GM18519 (cell line): Measurements from ENCODE around the gene UNC80.
"Not testable (repeated sequence)": the region's sequence is repeated elsewhere in the genome, so short reads cannot be mapped to it uniquely, and the experiment has no call there.

Experiments used
- ATAC-seq: cut with Tn5 transposase; IDR thresholded peaks from one replicate; pipeline ENCODE4 v1.9.1; 2021; ENCODE audit warnings: mild to moderate bottlenecking, moderate library complexity; ENCODE audit not compliant: unreplicated experiment, low FRiP score

UNC80 gene

GRCh38 chr2:209795425-209795824 lies 23.8 kb downstream of the UNC80 start:
- not testable (repeated sequence) for ATAC-seq

GRCh38 chr2:209805351-209805750 lies 33.7 kb downstream of the UNC80 start:
- ATAC-seq: no peak

DNA sequence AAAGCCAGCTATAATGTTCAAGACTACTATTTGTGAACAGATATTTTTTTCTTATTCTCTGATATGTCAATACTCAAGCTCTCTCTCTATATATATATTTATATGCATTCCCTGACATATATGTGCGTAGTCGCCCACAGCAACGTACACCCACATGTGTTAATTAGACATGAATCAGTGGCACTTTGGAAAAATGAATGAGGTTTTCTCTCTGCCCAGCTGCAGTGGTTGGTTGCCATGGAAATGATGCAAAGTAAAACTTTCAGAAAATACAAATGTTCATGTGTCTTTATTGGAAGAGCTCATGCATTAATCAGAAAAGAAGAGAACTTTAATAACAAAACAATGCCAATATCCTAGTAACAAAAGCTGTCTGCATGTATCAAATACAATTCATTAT lies 34.7 kb downstream of the UNC80 start:
- no peak for ATAC-seq

- ATAC-seq: no peak
These were observed 36.9 kb downstream of the UNC80 start for GRCh38 chr2:209808521-209808920.

GRCh38 chr2:209809256-209809655 lies 37.6 kb downstream of the UNC80 start:
- ATAC-seq: no peak

DNA sequence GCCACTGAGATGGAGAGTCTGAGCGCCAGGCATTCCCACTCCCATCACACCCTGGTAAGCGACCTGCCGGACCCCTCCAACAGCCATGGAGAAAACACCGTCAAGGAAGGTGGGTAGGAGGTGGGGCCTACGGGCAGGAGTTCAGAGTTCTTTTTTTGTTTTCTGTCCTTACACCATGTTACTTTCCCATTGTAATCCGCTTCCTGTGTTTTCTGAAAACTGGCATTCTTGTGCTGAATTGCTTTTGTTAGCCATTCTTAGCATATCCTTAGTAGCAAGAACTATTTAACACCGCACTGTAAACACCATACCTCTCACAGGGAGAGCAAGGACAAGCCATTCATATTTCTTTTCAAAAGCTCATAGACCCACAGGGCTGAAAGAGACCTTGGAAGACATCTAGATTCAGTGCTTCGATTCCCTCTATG lies 46.2 kb downstream of the UNC80 start:
- no peak for ATAC-seq

DNA sequence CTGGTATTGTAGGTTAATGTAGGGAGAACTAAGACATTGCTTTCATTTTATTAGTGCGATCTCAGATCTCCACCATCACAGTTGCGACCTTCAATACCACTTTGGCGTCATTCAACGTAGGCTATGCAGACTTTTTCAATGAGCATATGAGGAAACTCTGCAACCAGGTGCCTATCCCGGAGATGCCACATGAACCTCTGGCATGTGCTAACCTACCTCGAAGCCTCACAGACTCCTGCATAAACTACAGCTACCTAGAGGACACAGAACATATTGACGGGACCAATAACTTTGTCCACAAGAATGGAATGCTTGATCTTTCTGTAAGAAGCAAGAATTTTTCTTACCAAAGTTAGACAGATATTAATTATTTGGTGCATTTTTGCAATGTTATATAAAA lies 47.3 kb downstream of the UNC80 start:
- no peak for ATAC-seq

GRCh38 chr2:209821806-209822205 lies 50.2 kb downstream of the UNC80 start:
- no peak for ATAC-seq

DNA sequence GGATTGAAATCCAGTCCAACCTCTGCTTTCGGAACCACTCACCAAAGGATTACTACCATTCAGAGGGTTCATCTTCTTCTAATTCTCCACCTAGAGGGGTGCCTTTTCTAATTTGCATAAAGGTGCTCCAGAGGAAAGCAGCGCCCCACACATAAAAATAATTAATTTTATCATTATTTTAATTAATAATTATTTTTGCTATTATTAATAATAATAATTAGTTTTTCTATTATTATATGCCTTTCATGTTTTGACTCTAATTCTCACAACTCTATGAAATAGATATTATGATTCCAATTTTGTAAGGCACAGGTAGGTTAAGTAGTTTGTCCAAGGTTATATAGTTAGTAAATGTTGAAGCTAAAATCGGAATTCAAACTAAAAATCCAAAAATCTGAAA lies 51.9 kb downstream of the UNC80 start:
- no peak for ATAC-seq

DNA sequence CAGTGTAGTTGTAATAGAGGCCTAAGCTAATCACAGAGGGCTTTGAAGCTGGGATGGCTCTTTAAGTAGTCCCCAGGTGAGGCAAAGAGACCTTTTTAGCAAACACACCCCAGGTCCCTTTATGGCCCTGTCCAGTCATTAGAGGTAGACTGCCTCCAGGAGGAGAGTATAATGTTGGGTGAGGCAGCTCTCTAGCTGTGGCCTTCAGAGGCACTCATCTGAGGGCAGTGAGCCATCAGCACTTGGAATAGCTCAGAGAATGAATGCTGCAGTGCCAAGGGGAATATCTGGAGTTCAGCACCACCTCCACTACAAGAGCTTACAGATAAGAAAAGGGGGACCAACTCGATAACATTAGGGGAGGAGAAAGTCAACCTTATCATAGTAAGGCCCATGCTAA lies 52.8 kb downstream of the UNC80 start:
- no peak for ATAC-seq

DNA sequence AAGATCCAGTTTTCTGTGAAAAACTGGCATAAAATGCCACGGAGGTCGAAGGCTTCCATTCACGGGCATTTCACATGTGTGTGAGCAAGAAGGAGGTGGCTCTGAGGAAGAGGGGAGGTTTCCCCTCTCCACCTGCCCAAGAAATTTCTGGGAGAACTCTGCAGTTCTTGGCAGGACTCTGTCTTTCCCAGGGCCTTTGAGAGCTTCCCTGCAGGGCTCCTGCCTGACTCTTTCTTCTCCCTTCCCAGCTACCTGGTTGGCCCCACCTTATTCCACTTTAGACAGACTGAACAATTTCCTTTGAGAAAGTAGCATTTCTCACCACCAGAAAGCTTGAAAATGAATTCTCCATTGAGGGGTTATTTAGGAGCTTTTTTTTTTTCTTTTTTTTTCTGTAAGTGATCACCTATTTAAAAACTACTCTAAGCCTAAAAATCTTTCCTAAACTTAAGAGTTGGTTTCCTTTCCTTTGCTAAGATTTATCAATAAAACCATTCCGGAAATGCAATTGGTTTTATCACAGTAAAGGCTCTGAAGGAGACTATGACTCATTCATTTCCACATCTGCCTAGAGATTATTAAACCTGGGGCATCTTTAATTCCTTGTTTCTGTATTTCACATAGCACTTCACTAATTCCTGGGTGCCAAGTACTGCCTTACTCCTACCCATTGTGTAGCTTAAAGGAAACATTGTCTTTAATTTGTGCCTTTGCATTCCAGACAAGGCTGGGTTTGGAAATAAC lies 59.3 kb downstream of the UNC80 start:
- ATAC-seq: no peak

DNA sequence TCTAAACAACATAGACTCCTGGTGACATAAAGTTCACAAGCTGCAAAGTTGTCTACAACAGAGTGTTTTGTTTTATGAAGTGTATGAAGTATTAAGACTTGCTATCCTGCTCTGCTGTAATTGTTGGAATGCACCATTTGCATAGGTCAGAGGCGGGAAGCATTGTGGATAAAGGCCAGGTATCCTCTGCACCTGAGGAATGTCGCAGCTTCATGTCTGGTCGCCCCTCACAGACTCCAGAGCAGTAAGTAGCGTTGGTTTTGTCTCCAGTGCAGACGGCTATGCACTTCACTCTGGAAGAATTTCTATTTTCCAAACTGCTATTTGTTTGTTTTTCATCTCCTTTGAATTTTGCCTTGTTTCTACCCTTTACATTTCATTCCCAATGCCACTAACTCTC lies 63.1 kb downstream of the UNC80 start:
- no peak for ATAC-seq

GRCh38 chr2:209840434-209840833 lies 68.8 kb downstream of the UNC80 start:
- no peak for ATAC-seq

- no peak for ATAC-seq
These were observed 74.0 kb downstream of the UNC80 start for GRCh38 chr2:209845666-209846065.

DNA sequence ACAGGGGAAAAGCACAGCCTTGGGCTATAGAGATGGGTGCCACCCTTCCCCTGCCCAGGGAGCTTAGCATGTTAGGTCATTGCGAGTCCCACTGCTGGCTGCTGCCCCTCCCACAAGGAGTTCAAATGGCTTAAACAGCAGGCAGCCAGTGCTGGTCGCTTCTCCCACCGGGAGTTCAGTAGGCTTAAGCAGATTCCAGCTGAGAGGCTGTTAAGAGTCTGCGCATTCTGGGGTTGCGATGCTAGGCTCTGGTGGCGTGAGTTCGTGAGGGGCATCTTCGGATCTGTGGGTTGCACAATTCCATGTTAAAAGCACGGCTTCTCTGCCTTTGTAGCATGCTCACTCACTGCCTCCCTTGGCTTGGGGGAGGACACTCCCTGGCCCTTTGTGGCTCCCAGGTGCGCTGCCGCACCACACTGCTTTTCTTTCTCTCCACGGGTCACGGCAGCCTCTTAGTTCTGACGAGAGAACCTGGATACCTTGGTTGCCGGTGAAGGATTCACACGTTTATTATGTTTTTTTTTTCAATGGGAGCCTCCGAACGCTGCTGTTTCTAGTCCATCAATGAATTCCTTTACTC lies 93.2 kb downstream of the UNC80 start:
- ATAC-seq: no peak

GRCh38 chr2:209868271-209868994 lies 96.8 kb downstream of the UNC80 start:
- ATAC-seq: no peak

DNA sequence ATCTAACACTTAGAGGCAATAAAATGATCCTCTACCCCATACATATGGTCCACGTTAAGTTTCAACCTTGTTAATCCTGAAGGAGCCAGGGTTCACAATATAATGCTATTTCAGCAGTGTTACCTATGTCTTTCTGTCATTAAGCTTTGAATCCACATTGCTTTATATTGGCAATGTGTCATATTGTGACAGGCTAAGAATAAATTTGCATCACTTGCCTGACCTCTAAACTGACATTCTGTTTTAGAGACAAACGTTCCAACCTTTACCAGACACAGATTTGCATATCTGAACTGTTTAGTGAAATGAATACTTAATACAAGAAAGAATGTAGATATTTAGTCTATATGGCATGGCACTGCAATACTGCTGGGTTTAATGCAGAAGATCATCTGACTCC lies 98.4 kb downstream of the UNC80 start:
- no peak for ATAC-seq

GRCh38 chr2:209872675-209873074 lies 101.0 kb downstream of the UNC80 start:
- ATAC-seq: no peak

DNA sequence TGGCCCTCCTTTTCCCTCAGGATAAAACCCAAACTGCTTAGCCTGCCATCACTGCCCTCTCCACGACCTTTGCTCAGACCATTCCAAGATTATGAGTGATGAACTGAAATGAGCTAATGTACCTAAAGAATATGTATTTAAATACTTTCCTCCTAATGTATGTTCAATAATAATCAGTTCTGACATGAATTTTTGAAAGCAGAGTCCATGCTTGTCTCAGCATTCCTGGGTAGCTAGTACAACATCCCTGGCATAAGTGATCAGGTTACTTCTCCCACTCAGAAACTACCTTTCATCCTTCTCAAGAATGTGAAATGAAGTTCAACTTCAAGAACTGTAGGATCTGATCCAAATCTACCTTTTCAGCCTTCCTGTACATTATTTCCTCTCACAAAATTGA lies 103.6 kb downstream of the UNC80 start:
- no peak for ATAC-seq

GRCh38 chr2:209876211-209876610 lies 104.6 kb downstream of the UNC80 start:
- no peak for ATAC-seq

DNA sequence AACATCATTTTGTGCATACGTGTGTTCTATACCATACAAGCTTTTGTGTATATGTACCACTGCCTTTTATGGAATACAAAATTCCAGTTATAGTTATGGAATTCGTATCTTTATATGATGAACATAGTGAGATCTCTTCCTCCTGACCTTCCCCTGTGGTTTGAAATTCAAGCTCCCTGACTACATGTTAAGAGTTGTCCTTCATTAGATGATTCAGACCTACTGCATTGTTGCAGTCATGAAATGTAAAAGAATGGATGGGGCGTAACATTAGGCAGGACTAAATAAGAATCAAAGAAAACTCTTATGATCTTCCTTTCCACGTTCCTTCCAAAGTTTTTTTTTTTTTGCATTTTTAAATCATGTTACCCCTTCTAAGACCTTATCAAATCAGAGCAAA lies 107.1 kb downstream of the UNC80 start:
- ATAC-seq: no peak

DNA sequence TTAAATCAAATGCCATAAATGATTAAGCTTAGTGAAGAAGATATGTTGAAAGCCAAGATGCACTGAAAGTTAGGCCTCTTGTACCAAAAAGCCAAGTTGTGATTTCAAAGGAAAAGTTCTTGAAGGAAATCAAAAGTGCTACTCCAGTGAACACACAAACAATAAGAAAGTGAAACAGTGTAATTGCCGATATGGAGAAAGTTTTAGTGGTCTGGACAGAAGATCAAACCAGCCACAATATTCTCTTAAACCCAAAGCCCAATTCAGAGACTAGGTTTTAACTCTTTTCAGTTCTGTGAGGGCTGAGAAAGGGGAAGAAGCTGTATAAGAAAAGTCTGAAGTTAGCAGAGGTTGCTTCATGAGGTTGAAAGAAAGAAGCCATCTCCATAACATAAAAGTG lies 129.0 kb downstream of the UNC80 start:
- no peak for ATAC-seq
